Stimulated activated CD4-positive, alpha-beta T cell treated with anti-CD3 and anti-CD28 coated beads, Interleukin-4, amount 100 ng/mL, for 4 hours (primary cell): ENCODE measurements around the gene CNTNAP5.

Experiments
- DNase-seq, 2 experiments: peaks; one replicate each; pipeline ENCODE4 v3.0.0-alpha.2; 2020

Gene CNTNAP5

DNA sequence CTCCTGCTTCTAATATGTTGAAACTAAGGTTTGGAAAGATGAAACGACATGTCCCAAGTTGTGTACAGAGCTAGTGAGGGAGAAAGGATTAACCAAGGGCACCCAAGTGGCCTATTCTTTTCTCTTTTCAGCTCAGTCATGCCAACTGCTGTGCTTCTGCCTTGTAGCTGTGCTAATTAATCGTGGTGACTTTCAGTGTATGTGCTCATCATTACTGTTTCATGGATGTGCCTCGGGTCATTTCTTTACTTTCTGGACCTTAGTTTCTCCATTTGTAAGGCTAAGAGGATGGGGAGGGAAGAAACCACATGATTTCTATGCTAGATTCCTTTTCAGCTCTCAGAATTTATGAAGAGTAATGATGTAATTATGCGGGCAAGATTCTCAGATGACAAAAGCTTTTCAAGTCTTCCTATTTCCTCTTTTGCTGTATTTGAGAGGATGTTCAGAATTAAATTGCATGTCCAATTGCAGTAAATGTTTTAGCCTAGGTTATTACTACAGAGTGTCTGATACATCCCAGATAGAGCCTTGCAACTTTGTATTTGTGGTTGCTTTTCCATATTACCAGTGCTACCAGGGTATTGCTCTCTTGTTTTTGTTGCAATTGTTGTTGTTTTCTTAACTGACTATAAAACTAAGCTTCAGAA, 621.2 kb downstream of the CNTNAP5 start:
- DNase-seq, result no peak

DNA sequence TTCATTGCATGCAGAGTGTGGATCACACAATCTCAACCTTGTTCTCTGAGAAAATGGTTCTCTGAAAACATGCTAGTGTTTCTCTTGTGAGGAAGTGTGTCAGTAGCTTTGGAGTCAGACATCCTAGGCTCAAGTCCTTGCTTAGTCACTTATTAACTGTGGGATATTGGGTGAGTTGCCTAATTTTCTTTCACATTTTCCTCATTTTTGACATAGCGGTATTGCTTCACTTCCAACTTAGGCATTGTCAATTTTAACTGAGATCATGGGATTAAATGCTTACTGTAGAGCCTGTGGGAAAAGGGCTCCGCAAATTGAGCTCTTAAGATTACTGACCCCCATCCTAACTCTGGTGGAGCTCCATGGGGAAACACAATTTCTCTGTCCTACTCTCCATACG, 622.2 kb downstream of the CNTNAP5 start:
- DNase-seq, result no peak

DNA sequence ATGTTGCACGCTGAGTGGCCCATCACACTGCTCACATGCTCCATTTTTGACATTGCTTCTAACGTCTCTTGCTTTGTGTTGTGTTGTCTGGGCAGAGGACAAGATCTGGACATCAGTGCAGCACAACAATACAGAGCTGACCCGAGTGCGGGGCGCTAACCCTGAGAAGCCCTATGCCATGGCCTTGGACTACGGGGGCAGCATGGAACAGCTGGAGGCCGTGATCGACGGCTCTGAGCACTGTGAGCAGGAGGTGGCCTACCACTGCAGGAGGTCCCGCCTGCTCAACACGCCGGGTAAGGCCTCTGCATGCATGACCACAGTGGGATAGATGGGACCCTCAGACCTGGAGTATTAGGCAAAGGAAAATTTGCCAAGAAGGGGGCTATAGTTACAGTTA, 622.6 kb downstream of the CNTNAP5 start:
- DNase-seq, result no peak

DNA sequence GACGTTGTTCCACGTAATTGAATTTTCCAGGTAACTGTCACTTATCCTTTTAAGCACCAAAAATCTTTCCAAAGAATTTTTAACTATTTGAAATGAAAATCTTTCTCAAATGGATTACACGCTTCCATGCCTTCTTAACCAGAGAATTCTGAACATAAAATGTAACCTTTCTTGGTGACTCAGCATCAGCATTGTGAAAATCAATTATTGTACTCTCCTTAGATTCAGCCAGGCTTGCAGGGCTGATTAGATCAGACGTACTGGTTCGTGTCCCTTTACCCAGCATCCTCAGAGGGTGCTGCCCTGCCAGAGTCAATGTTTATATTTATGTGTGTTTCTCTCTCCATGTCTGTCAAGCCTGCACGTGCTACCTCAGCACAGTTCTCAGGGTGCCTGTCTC, 623.9 kb downstream of the CNTNAP5 start:
- no peak for DNase-seq

DNA sequence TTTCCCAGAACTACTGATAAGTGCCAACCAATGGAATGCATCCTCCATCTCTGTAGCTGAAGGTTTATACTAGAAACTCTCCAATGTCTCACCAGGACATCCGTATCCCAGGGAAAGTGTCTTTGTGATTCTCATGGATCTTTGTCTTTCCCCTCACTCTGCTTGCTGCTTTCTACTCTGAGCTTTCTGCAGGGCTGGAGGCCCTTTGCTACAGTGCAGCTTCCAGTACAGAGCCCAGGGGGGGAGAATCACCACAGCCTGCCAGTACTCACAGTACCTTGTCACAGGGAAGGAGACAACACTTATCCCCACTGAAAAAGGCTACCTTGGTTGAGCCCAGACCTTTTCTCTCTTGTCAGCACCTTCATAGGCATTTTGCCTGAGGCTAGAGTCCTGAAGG, 627.0 kb downstream of the CNTNAP5 start:
- no peak for DNase-seq

DNA sequence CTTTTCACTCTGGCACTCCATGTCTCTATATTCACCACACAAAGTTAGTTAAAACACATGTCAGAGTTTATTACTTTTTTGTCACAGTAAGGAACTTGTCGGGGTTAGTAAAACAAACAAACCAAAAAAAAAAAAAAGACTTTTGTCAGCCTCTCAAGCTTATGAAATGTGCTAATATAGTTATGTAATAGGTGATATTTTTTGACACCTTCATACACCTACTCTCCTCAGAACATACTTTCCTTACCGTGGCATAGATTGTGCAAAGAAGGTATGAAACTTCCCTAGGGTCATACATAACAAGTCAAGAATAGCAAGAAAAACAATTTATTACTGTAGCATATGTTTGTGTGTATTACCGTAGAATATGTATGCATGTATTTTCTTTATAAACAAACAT, 633.3 kb downstream of the CNTNAP5 start:
- no peak for DNase-seq

DNA sequence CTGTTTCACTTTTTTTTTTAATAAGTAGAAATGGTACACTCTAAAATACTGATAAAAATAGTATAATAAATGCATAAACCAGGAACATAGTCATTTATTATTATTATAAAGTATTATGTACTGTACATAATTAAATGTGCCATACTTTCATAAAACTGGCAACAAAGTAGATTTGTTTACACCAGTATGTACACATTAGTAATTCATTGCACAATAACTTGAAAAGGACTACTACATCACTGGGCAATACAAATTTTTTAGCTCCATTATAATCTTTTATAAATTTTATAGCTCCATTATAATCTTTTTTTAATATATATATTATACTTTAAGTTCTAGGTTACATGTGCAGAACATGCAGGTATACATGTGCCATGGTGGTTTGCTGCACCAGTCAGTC, 636.5 kb downstream of the CNTNAP5 start:
- no peak for DNase-seq

DNA sequence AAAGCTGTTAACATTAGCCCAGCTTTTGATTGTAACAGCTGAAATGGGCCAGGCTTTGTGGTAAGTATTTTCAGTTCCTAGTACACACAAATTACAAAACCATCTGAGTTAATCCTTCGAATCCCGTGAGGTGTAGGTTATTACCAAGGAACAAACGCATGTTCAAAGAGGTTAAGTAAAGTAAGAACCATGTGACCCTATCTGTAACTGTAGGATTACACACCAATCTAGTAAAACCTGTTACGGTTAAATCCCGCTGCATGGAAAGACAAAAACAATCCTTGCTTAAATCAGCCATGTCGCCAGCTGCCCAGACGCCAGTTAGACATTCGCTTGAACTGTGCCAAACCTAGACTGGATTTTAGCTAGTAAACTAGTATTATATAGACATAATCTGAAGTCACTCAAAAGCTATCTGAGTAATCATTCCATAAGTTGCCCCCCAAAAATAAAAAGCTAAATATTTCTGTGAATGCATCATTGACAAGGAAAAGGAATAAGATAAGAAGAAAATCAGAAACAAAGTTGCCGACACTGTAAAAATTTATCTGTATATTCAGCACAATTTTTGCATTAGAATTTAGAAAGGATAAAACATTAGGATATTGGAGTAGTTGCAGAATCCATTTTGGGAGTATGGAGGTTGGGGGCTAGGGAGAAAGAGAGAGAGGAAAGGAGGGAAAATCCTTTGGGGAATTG, 638.0 kb downstream of the CNTNAP5 start:
- no peak for DNase-seq

DNA sequence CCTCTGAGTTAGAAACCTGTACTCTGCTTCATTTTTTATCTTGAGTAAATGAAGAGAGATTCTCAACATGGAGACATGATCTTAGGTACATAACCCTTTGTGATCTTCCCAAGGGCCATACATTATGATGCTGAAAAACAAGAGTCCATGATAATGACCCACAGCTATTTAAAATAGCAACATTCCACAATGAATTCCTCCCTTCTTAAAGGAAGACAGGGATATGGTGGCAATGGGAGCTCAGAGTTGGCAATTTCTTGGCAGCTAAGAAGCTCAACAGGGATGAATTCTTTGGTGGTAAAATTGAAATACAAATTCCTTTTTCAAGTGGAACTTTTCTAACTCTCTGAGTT, 638.5 kb downstream of the CNTNAP5 start:
- no peak for DNase-seq

DNA sequence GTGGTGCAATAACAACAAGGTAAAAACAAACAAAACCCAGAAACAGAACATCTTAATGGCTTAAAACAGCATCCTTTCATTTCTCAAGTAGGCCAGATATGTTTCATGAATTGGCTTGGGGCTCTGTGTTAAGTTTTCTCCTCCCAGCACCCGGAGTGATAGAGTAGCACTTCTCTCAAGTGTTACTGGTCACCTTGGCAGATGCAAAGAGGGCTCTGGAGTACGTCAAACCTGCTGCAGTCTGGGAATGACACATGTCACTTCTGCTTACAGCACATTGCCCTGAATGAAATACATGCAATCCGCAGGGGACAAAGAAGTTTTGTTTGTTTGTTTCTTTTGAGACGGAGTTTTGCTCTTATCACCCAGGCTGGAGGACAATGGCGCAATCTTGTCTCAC, 639.3 kb downstream of the CNTNAP5 start:
- DNase-seq, result no peak

DNA sequence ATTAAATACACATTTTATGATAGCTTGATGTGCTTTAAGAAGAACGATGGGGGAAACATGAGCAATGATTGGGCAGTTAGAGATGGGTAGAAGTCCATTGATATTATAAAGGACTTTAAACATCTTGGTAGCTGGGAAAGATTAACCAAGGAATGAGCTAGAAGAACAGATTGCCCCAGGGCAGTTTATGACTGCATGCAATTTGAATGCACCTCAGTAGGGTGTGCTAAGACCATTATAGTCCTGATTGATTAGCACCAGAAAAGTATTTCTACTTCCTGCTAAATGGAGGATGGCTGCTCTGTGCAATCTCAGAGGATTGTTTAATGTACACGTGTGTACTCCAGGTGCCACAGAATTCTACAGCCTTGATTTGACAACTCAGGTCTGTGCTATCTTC, 641.9 kb downstream of the CNTNAP5 start:
- DNase-seq, result no peak

DNA sequence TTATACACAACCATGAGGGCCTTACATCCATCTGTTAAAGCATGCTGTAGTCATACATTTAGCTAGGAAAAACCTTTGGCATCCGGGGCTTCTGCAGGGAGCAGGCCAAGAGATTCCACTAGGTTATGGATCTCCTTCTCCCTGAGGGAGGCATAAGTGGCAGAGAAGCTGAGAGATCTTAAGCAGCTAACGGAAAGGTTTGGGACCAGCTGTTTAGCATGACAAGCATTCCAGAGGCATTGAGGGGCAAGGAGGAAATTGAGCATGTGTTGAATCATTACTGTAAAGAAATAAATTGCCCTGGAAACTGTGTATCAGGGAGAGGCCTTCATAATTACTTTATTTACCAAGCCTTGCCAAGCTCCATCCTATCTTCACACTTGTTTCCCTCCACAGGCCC, 643.1 kb downstream of the CNTNAP5 start:
- DNase-seq, result no peak

DNA sequence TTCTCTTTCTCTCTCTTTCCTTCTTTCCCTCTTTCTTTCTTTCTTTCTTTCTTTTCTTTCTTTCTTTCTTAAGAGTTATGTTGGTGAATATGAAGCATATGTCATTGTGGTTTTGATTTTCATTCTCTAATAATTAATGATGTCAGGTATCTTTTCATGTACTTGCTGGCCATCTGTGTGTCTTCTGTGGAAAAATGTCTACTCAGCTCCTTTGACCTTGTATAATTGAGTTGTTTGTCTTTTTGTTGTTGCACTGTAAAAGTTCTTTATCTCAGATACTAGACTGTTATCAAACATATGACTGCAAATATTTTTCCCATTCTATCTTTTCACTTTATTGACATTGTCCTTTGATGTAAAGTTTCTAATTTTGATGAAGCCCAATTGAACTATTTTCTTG, 645.1 kb downstream of the CNTNAP5 start:
- no peak for DNase-seq

DNA sequence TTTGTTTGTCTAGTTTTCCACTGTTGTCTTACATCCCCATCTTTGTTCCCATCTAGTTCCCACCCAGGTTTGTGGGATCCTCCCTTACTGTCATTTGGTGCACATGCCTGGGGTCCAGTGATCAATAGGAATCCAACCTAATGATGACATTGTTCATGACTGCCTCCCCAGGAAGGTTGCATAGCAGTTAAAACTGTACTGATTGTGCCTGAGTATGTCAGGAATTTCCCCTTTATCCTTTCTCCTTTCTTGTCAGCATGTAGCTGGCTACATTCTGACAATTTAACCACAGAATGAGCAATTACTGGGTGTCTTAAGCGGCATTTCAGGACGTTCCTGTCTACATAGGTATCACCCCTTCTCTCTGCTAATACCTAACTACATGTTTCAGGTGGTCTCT, 653.0 kb downstream of the CNTNAP5 start:
- DNase-seq, result no peak

DNA sequence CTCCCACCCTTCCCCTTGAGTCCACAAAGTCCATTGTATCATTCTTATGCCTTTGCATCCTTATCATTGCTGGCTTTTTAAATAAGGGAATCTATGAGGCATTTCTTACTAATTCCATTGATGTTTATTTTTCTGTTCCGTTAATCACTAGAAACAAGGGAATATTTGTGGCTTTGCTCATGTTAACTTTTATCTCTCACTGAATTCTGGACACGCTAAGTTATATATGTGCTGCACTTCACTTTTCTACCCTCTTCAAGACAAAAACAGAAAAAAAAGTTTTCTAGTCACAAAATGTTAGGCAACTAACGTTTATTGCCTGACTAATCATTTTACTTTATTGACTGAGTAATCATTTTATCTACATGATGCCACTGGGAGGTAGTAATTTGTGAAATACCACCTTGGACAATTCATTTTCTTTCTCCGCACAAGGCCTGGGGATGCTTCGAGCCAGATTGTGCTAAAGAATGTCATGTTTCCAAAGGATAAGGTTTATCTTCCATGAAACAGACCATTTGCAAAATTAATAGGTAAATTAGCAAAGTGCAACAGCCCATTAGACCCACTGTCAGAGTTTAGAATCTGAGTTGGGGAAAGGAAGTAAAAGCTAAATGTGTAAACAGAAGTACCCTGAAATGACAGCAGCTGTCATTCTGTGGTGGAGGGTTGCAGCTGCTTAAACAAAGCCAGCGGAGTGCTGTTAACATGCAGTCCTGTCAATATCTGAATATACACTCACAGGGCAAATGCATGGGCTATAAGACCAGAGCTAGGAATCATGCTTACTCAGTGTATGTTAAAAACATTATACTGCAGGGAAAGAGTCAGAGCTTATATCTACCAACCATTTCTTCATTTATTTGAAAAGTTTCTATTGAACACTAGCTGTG, 658.7 kb downstream of the CNTNAP5 start:
- DNase-seq, result no peak

DNA sequence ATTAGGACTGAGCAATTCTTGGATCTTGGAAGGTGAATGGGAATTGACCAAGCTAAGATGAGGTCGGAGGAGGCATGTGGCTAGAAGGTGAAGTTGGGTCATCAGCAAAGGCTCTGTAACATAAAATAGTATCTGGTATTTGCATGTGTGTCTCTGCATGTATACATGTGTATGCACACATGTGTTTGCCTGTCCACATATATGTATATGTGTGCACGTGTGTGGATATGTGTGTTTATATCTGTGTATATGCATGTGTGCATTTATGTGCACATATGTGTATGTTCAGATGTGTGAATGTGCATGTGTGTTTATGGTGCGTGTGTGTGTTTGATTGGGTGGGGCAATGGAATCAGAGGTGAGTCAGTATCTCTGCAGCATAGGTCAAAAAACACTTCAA, 664.3 kb downstream of the CNTNAP5 start:
- DNase-seq, result no peak

DNA sequence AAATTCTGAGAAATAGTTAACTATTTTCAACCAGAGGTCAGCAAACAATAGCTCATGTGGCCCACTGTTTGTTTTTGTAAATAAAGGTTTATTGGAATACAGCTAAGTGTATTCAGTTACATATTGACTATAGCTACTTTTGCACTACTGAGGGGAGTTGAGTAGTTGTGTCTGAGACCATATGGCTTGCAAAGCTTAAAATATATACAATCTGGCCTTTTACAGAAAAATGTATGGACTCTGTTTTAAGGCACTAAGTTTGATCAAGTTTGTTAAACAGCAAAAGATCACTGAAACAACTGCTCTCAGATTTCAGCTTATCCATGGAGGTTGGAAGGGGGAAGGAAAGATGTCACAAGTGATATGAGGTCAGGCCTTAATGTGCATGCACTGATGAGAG, 667.1 kb downstream of the CNTNAP5 start:
- no peak for DNase-seq

DNA sequence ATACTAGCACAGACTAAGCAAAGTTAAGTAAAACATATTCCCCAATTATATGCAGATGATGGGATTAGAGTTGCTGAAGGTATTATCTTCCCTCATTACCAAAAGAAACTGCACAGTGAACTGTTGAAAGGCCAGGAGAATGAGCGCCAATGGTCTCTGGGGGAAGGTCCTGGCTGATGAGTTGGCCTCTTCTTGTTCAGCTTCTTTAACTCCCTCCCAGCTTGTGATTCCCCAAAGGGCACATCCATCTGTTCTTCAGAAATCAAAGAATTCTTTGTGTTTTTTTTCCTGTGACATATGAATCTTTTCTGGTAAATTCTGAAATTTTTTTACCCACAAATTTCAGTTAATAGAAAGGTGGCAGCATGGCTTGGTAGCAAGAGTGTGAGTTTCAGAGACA, 667.6 kb downstream of the CNTNAP5 start:
- DNase-seq, result no peak

DNA sequence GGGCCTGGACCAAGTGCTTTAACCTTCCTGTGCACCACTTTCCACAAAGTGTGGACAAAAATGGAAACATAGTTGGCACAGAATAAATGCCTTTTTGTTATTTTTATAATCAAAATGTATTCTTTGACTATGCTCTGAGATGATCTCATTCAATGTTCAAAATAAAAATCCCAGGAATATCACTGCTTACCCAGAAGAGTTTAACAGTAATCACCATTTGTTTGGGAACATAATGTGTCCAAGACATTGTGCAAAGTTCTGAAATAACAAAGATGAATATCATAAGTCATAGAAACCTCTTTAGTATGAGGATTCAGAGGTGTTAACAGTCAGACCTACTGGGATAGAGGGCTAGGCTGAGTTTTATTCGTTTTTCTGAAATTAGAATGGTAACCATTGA, 668.1 kb downstream of the CNTNAP5 start:
- no peak for DNase-seq

DNA sequence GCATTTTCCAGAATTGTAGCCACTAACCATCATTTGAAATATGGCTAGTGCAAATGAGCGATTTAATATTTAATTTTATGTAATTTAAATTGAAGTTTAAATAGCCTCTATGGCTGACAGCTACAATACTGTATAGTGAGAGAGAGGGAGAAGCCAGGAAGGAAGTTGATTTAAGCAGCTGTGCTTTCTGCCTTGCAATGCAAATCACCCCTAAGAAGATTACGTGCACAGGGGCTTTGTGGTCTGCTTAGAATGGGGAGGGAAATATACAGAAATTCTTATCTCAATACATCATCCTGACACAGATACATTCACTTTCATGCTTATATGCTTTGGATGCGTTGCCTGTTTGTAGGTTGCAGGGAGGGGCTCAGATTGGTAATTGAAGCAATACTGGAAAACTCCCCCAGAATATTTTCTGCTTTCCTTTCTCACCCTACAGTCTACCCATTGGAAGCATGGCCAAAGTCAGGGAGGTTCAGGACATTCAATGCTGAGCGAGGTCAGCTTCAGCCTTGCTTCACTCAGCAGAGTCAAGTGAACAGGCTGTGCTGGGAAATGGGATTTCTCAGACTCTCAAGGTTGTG, 674.0 kb downstream of the CNTNAP5 start:
- no peak for DNase-seq

DNA sequence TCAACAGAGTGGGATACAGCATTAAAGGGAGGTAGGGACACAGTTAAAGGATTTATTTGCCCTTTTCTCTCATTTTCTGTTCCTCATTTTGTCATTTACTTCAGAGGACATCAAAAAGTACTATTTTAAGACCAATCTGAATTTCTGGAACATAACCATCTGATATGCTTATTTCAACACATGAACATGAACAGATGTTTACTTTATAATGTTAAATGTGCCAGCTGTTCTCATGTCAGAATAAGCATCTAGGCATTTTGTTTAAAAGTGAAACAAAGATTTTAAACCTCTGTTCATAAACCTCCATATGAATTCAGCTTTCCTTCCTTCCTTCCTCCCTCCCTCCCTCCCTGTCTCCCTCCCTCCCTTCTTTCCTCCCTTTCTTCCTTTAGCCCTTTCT, 677.7 kb downstream of the CNTNAP5 start:
- no peak for DNase-seq

DNA sequence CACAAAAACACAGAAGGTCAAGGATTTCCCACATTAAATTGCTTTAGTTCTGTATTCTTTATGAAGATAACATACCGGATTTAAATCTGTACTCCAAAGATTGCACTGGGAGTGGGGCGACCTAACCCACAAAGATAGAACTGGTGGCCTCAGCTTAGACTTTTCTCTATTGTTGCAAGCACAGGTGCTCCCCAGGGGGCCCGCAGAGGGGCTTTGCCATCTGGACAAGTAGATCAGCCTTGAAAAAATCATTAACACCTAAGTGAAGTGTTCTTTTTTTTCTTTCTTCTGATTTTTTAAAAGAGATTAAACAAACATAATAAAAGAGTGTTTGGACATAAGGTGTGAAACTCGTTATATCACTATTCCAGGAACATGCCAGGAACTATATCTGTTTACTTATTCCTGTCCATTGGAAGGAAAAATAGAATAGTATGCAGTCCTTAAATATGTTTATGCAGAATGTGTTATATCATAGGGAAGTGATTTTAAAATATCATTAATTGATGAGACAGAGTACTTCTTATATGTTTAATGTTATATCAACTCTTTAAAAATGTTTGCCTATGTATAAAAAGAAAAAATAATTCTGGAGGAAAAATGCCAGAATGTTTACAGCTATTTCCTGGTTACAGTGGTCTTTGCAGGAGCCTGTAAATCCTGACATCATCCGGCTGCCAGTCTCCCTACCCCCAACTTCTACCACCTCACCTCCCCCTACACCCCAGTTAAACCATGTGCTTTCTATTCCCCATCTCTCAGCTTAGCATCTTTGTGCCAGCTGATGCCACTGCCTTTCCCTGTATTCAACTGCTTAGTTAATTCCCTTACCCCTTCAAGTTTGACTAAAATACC, 679.2 kb downstream of the CNTNAP5 start:
- no peak for DNase-seq

DNA sequence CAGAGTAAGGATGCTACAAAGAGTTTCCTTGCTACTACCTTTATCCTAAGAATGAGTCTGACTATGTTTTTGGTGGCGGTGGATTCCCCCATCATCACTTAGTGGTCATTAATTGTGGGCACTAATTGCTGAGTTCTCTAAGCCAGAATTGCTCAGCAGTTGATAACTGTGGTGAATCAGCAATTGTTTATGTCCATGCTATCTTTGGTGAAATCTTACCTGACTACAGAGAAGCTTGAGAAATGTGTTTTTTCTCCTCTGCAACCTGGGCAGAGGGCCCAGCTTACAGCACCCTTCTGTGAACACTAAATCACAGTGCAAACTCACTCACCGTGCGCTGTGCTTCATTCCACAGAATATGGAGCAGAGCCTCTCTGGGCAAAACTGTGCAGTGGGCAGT, 683.6 kb downstream of the CNTNAP5 start:
- DNase-seq, result no peak
